Osteoblast (primary cell): ENCODE data around the gene NINJ1. TPM values are rescaled to one million over a fixed set of nuclear protein-coding genes. Genes with fewer than 3 reads are reported as not detected.
A peak's percentile ranks its signal among the peaks of the same experiment; 100 is the strongest.
"Not testable (repeated sequence)": the region's sequence is repeated elsewhere in the genome, so short reads cannot be mapped to it uniquely, and the experiment has no call there.

Source experiments
- DNase-seq: peaks from one replicate; pipeline ENCODE4 v3.0.0; 2011; ENCODE audit warnings: low spot score, mixed read lengths; ENCODE audit not compliant: insufficient read length; ENCODE audit errors: missing footprints
- H2AFZ ChIP-seq: 2 replicates; pipeline ENCODE4 v1.6.0; 2011; ENCODE audit warnings: mild to moderate bottlenecking, low read length
- H3K27ac ChIP-seq: 2 replicates; pipeline ENCODE4 v1.5.1; 2011; ENCODE audit warnings: mild to moderate bottlenecking, low read depth, low read length, moderate library complexity
- H3K27me3 ChIP-seq: 2 replicates; pipeline ENCODE4 v1.6.0; 2012; ENCODE audit warnings: mild to moderate bottlenecking, control low read depth, inconsistent platforms, low read length, moderate library complexity; ENCODE audit not compliant: insufficient read depth
- H3K36me3 ChIP-seq: 2 replicates; pipeline ENCODE4 v1.5.1; 2011; ENCODE audit warnings: mild to moderate bottlenecking, low read length, control low read depth, moderate library complexity; ENCODE audit not compliant: insufficient read depth
- H3K4me1 ChIP-seq: 2 replicates; pipeline ENCODE4 v1.5.1; 2011; ENCODE audit warnings: mild to moderate bottlenecking, low read length, control low read depth, moderate library complexity; ENCODE audit not compliant: insufficient read depth
- H3K4me2 ChIP-seq: 2 replicates; pipeline ENCODE4 v1.6.0; 2011; ENCODE audit warnings: mild to moderate bottlenecking, low read length; ENCODE audit not compliant: insufficient read depth
- H3K4me3 ChIP-seq: fragments of 200-600 bp; sonication (generic); 3 replicates; pipeline ENCODE4 v1.5.1; 2012; ENCODE audit warnings: mild to moderate bottlenecking, low read length, inconsistent platforms; ENCODE audit not compliant: insufficient read depth
- H3K79me2 ChIP-seq: 2 replicates; pipeline ENCODE4 v1.6.0; 2012; ENCODE audit warnings: mild to moderate bottlenecking, low read length, control low read depth, inconsistent platforms; ENCODE audit not compliant: insufficient read depth
- H3K9me3 ChIP-seq: 2 replicates; pipeline ENCODE4 v1.5.1; 2011; ENCODE audit warnings: low read depth, low read length, control low read depth
- H4K20me1 ChIP-seq: 2 replicates; pipeline ENCODE4 v1.6.0; 2012; ENCODE audit warnings: mild to moderate bottlenecking, low read length, control low read depth; ENCODE audit not compliant: insufficient read depth
- CTCF ChIP-seq: IDR thresholded peaks from 2 replicates; pipeline ENCODE4 v1.5.1; 2011; ENCODE audit warnings: mild to moderate bottlenecking, low read depth, low read length, moderate library complexity; ENCODE audit errors: extremely low read depth
- total RNA-seq: library from RNA; depleted of rRNA; stranded (reverse); fragments of >200 nt; gene quantifications from 2 replicates; pipeline ENCODE4 v1.2.3, GENCODE V29; 2012

The NINJ1 gene
- total RNA-seq, 1 donor: 34.7 TPM

GRCh38 chr9:93149361-93149760 is 15.3 kb upstream of the NINJ1 start:
- H3K4me1 ChIP-seq: no peaks in the 10 kb centered on the region
- no peak overlapping the region for H2AFZ ChIP-seq
- peak; percentile 83 for DNase-seq
- no peaks in the 10 kb centered on the region for H3K9me3 ChIP-seq
- no peaks in the 10 kb centered on the region for H4K20me1 ChIP-seq
- H3K4me2 ChIP-seq: peak overlapping the region; percentile 19
- no peak overlapping the region for H3K4me3 ChIP-seq
- no peaks in the 10 kb centered on the region for H3K36me3 ChIP-seq
- no peak for TF ChIP-seq CTCF
- no peaks in the 10 kb centered on the region for H3K79me2 ChIP-seq
- H3K27me3 ChIP-seq: no peaks in the 10 kb centered on the region
- H3K27ac ChIP-seq: no peak overlapping the region

DNA sequence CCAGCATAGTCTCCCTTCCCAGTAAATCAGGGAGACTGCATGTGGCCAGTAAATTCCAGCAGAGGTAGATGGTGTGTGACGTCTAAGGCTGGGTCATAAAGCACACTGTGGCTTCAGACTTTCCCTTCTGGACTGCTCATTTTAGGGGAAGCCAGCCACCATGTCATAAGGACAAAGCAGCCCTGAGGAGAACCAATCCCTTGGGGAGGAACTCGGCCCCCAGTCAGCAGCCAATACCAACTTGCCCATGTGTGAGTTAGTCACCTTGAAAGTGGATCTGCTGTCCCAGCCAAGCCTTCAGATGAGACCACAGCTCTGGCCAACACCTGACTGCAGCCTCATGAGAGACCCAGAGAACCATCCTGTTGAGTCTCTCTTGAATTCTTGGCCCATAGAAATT is 14.7 kb upstream of the NINJ1 start:
- Histone ChIP-seq H3K36me3 (no peaks in the 10 kb centered on the region), H3K4me2 (no peak overlapping the region), H4K20me1 (no peaks in the 10 kb centered on the region), H3K27me3 (no peaks in the 10 kb centered on the region), H3K4me1 (no peaks in the 10 kb centered on the region), H3K79me2 (no peaks in the 10 kb centered on the region), H3K9me3 (no peaks in the 10 kb centered on the region), H2AFZ (no peak overlapping the region), H3K4me3 (no peak overlapping the region), H3K27ac (no peak overlapping the region)
- peak; percentile 63 for DNase-seq
- TF ChIP-seq CTCF: no peak

DNA sequence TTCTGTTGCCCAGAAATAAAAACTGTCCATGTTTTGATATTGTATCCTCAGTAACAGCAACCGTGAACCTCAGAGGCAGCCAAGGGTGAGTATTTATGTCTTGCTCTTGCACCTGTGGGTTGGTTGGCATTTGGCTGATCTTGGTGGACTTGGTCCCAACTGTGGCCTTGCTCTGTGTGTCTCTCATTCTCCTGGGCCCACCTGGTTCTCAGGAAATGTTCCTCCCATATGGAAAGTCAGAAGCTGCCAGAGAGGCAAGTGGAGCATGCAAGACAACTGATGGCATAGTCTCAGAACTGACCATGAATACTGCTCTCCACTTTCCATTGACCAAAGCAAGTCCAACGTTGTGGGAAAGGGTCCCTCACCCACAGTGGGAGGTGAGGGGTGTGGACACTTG is 13.6 kb upstream of the NINJ1 start:
- no peaks in the 10 kb centered on the region for H3K36me3 ChIP-seq
- H3K27ac ChIP-seq: no peak overlapping the region
- H3K4me2 ChIP-seq: no peak overlapping the region
- H3K79me2 ChIP-seq: no peaks in the 10 kb centered on the region
- no peak overlapping the region for H2AFZ ChIP-seq
- H3K4me3 ChIP-seq: no peak overlapping the region
- DNase-seq: no peak
- no peaks in the 10 kb centered on the region for H3K9me3 ChIP-seq
- no peaks in the 10 kb centered on the region for H3K4me1 ChIP-seq
- no peak for TF ChIP-seq CTCF
- H4K20me1 ChIP-seq: no peaks in the 10 kb centered on the region
- H3K27me3 ChIP-seq: no peaks in the 10 kb centered on the region

GRCh38 chr9:93146696-93147095 is 12.6 kb upstream of the NINJ1 start:
- H3K4me1 ChIP-seq, H4K20me1 ChIP-seq, H3K27me3 ChIP-seq, H3K4me3 ChIP-seq, H2AFZ ChIP-seq, H3K36me3 ChIP-seq, H3K27ac ChIP-seq, H3K9me3 ChIP-seq, H3K79me2 ChIP-seq, H3K4me2 ChIP-seq, DNase-seq: not testable (repeated sequence)
